CMK (cell line): Measurements from ENCODE around the gene SLC25A42.
A peak's percentile ranks its signal among the peaks of the same experiment; 100 is the strongest.
"Not testable (repeated sequence)": the region's sequence is repeated elsewhere in the genome, so short reads cannot be mapped to it uniquely, and the experiment has no call there.

Experiments used
- DNase-seq: peaks from one replicate; pipeline ENCODE4 v3.0.0-alpha.2; 2010; ENCODE audit warnings: low read depth

SLC25A42 gene

DNA sequence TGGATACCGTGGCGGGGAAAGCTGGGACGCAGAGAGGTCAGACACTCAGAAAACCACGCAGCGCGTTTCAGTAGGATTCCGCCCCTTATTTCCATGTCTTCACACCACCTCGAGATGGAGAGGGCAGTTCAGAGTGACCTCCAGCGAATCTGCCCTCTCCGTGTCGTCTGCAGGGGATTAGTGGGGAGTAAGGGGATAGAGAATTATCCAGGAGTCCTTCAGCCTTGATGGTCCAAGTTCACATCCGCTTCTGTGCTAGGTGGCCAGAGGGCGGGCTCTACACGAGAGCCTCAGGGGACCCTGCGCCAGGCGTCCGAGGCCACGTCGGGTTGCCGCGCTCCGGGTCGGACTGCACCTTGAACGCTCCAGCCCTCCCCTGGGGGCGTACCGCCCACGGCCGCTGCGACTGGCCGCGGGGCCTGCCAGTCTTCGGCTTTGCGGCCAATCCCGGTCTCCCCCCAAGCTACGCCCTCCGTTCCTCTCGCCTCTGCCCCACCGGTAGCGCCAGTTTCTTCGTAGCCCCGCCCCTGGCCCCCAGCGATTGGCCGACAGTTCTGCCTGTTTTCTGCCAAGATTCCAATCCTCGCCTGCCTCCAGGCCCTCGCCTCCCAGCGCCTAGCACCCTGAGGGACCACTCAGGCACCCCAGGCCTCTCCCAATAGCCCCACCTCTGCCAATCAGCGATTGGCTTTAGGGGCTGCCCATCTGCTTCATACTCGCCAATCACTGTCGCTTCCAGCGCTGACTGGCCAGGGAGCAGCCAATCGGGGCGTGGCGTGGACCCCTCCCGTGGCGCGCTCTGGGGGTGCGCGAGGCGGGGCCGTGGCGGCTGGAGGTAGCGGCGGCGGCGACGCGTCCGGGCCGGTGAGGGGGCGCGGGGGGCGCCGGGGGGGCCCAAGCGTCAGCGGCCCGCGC, at the start of gene SLC25A42:
TSS of gene SLC25A42 (plus strand) at position 812 of the 915 bp plus-strand sequence. CDS start 32,131 bp downstream, outside the sequence.
- peak; percentile 95 for DNase-seq

DNA sequence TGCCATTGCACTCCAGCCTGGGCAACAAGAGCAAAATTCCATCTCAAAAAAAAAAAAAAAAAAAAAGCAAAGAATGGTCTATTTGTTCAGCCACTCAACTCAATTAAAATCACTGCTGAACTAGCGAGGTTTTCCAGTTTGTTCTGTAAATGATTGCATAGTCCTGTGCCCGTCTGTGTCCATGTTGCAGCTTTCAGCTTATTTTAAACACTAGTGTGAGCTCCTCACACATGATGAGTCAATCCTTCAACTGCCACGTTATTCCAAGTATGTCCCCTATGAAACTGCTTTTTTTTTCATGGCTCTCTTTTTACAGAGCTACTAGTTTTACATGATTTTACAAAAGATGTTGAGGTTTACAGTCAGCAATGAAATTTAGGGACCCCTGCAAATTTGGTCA, 42.7 kb upstream of the SLC25A42 start:
- DNase-seq, result no peak

- no peak for DNase-seq
Observed at GRCh38 chr19:19022380-19022961, 41.3 kb upstream of the SLC25A42 start.

DNA sequence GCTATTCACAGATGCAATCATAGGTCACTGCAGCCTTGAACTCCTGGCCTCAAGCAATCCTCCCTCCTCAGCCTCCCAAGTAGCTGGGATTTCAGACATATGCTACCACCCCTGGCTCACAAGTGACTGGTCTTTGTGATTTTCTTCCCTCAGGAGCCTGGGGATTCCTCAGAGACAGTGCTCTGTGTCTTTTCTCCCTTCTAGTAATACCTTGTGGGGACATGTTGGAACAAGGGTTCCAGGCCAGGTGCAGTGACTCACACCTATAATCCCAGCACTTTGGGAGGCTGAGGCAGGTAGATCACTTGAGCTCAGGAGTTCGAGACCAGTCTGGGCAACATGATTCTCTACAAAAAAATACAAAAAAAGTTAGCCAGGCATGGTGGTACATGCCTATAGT, 40.4 kb upstream of the SLC25A42 start:
- DNase-seq, result not testable (repeated sequence)

GRCh38 chr19:19025861-19026260, 37.9 kb upstream of the SLC25A42 start:
- no peak for DNase-seq

GRCh38 chr19:19026299-19026971, 37.4 kb upstream of the SLC25A42 start:
- no peak for DNase-seq

GRCh38 chr19:19027228-19027627, 36.6 kb upstream of the SLC25A42 start:
- no peak for DNase-seq

DNA sequence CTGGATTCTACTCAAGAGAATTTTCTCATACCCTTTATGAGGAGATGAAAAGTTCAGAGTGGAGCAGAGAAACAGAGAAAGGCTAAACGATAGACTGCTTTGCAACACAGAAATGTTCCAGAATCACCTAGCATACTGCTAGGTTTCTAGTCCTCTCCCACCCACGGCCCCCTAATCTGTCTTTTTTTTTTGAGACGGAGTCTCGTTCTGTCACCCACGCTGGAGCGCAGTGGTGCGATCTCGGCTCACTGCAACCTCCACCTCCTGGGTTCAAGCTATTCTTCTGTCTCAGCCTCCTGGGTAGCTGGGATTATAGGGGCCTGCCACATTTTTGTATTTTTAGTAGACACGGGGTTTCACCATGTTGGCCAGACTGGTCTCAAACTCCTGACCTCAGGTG, 35.3 kb upstream of the SLC25A42 start:
- DNase-seq, result no peak

- no peak for DNase-seq
Observed at GRCh38 chr19:19031891-19032290, 31.9 kb upstream of the SLC25A42 start.

GRCh38 chr19:19032420-19033175, 31.2 kb upstream of the SLC25A42 start:
- DNase-seq, result peak; percentile 81

DNA sequence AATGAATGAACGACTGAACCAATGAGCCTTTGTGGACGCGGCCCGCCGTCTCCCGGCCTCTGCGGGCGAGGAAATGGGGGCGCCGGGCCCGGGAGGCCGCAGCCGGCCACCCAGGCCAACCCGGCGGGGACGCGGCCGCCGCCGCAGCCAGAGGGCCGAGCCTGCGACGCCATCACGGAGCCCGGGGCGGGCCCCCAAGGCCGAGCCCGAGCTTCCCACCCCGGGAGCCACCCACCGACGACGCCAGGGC, 30.7 kb upstream of the SLC25A42 start:
- DNase-seq, result no peak

- peak; percentile 79 for DNase-seq
Observed at GRCh38 chr19:19033426-19034203, 30.2 kb upstream of the SLC25A42 start, which contains the start of the genes ARMC6 and SUGP2. Gene ARMC6 (plus strand): TSS chr19:19033603. CDS start chr19:19034210, 607 bp downstream. Gene SUGP2 (minus strand): TSS chr19:19033517. CDS start chr19:19031071, 2,446 bp downstream.

DNA sequence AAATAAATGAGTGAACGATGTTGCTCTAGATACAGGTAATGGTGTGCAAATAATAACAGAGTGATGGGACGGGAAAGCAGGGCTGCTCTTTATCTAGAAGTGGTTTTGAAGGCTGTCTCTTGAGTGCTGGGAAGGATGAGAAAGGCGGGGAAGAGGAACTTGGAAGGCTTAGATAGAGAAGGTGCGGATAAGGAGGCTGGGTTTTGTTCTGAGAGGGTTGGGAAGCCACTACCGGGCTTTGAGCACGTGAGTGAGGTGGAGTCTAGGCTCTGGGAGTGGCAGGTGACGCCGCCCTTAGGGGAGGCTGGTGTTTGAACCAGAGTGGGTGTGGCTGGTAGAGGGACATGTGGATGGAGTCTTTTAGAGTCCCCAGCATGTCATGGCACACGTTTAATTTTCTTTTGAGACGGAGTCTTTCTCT, 29.6 kb upstream of the SLC25A42 start:
- DNase-seq, result peak; percentile 68

GRCh38 chr19:19039901-19040300, 23.9 kb upstream of the SLC25A42 start:
- DNase-seq, result no peak

DNA sequence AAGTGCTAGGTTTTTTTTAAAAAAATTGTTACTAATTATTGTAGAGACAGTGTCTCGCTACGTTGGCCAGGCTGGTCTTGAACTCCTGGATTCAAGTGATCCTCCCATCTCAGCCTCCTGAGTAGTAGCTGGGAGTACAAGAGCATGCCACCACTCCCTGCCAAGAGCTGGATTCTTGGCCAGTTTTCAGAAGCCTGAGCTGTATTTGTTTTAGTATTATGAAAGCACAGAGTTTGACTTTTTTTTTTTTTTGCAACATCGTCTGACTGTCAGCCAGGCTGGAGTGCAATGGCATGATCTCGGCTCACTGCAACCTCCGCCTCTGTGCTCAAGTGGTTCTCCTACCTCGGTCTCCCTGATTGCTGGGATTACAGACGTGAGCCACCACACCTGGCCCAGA, 23.4 kb upstream of the SLC25A42 start:
- no peak for DNase-seq

GRCh38 chr19:19042732-19043280, 21.0 kb upstream of the SLC25A42 start:
- DNase-seq, result no peak

DNA sequence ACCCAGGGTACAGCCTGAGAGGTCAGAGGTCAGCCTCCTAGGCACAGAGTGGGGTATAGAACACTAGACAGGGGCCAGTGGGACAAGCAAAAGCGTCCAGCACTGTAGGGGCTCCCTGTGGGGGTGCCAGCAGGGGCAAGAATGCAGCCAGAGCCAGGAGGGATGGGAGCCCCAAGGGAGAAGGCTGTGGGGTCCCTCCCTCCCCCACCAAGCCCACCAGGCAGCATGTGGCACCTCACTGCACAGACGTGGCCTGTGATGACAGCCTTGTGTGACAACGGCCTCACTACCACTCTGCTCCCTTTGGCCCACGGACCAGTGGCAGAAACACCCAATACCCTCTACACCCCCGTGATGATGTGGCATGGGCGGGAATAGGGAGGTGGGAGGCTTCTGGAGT, 20.3 kb upstream of the SLC25A42 start:
- no peak for DNase-seq

GRCh38 chr19:19043881-19044280, 19.9 kb upstream of the SLC25A42 start:
- DNase-seq, result no peak

DNA sequence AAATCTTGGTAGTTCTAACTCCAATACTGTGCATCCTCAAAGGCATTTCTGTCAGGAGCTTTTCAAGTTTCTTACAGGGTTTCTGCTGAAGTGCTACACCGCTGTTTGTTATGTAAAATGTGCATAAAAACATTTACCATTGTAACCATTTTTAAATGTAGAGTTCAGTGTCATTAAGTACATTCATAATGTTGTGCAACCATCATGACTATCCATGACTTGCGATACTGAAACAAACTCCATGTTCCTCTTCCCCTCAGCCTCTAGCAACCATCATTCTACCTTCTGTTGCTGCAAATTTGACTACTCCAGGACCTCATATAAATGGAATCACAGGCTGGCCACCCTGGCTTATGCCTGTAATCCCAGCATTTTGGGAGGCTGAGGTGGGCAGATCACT, 14.4 kb upstream of the SLC25A42 start:
- DNase-seq, result no peak

DNA sequence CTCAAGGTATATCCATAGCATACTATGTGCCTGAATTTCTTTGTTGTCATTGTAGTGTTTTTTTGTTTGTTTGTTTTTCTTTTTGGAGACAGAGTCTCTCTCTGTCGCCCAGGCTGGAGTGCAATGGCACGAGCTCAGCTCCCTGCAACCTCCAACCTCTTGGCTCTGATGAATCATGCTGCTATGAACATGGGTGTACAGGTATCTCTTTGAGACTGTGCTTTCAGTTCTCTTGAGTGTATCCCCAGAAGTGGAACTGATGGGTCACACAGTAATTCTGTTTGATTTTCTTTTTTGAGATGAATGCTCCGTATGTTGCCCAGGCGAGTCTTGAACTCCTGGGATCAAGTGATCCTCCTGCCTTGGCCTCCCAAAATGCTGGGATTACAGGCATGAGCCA, 13.7 kb upstream of the SLC25A42 start:
- DNase-seq, result no peak

- no peak for DNase-seq
Observed at GRCh38 chr19:19050731-19051130, 13.1 kb upstream of the SLC25A42 start.
